ENCODE results near the gene TUT7.

Gene TUT7

DNA sequence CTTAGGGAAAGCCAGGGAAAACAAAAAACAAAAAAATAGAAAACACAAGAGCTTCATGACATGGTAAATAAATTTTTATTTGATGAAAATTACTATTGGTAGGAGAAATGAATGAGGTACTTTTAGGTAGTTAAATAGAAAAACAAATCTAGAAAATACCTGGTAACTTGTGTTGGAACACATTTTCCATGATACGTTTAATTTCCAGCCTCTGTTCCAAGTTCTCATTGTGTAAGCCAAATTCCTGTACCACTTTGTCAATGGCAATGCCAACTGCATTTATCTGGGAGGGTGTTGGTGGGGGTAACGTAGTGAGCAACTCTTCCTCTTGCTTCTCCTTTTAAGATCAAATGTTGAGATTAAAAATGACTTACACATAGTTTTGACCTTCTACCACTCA is 9.4 kb downstream of the TUT7 start:
- DNase-seq (ENCODE audit: extremely low read depth, low read depth), result no peak
- TF ChIP-seq CTCF (IDR thresholded peaks at IDR 0.05; ENCODE audit: low read depth, low read length), result no peak

- no peak for TF ChIP-seq CTCF (IDR thresholded peaks at IDR 0.05; ENCODE audit: low read depth, low read length)
Observed at GRCh38 chr9:86342269-86342668, 11.9 kb downstream of the TUT7 start.

DNA sequence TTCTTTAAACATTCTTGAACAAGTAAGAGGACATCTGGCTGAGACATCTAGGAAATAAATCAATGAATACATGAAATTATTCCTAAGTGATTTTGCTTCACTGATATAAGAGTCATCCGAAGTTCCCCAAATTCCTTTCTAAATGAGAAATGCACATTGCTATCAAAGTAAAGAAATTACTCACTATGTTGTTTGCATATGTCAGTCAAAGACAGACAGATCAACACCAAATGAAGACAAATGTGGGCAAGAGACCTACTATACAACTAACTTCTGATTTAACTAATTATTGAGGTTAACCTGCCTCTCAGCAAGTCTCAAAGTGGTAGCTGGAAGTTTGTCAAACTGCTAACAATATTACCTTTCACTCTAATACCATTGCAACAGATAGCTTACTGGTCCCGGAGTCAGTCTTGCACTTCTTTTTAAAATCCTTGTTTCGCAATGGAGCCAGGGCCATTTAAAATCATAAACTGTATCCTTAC is 13.2 kb downstream of the TUT7 start:
- no peak for TF ChIP-seq CTCF (IDR thresholded peaks at IDR 0.05; ENCODE audit: low read depth, low read length)
- no peak for DNase-seq (ENCODE audit: extremely low read depth, low read depth)

More at GRCh38 chr9:86342269-86342668, 11.9 kb downstream of the TUT7 start:
- no peak for DNase-seq (ENCODE audit: extremely low read depth, low read depth)

DNA sequence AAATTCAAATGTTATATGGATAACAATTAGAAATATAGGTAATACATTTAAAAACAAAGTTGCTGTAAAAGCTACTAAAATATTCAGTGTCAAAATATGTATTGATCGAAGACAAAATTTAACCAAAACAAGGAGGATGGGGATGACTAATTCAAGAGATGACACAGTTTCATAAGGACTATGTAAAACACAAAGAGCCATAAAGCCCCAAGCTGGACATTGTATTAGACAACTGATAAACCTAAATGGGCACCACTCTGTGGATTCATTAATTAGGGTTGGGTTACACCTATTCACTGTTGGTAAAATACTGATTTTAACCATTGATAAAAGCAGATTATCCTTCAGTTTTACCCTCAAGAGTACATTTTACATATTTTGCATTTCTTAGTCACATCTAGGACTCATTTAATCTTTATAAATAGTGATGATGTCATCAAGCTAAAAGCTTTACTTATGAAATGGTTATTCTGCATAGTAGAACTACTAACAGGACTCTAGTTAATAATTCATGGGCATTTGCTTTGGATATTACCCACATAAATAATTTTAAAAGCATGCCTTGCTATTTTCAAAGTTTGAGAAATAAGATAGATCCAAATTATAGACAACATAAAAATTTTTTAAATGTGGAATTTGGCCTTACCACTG is 13.7 kb downstream of the TUT7 start:
- no peak for DNase-seq (ENCODE audit: extremely low read depth, low read depth)
- TF ChIP-seq CTCF (IDR thresholded peaks at IDR 0.05; ENCODE audit: low read depth, low read length), result no peak

- TF ChIP-seq CTCF (IDR thresholded peaks at IDR 0.05; ENCODE audit: low read depth, low read length), result no peak
Observed at GRCh38 chr9:86337469-86338108, 16.6 kb downstream of the TUT7 start.

DNA sequence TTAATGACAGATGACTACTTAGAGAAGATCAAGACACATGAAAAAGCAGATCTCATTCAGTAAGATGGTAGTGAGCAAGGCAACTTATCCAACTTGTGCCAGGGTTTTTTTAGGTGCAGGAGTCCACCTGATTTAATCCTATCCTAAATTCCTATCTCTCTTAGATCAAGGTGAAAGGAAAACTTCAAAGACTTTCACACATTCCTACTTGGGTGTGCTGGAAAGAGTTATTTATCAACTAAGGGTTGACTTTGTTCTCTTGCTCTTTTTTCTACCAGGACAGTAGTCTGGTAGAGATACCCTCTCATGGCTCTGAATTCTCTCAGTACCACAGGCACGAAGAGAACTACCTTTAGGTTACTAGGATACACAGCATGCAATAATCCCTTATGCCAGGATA is 18.2 kb downstream of the TUT7 start:
- no peak for DNase-seq (ENCODE audit: extremely low read depth, low read depth)
- TF ChIP-seq CTCF (IDR thresholded peaks at IDR 0.05; ENCODE audit: low read depth, low read length), result no peak

More at GRCh38 chr9:86337469-86338108, 16.6 kb downstream of the TUT7 start:
- DNase-seq (ENCODE audit: extremely low read depth, low read depth), result no peak

DNA sequence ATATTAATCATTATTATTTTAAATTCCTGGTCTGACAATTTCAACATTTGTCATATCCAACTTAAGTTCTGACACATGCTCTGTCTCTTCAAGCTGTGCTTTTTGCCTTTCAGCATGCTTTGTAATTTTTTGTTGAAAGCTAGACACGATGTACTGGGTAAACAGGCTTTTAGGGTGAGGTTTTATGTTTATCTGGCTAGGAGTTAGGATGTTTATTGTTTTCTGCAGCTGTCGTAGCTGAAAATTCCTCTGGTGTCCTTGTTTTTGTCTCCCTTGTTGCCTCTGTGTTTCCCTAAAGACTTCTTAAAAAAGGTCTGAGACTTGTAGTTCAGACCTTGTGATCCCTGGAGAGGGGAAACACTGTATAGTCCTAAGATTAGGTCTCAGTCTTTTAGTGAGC is 20.6 kb downstream of the TUT7 start:
- TF ChIP-seq CTCF (IDR thresholded peaks at IDR 0.05; ENCODE audit: low read depth, low read length), result no peak
- DNase-seq (ENCODE audit: extremely low read depth, low read depth), result no peak

Data from AG09319 (cell line).